ENCODE results near the gene CENPH.
A peak's percentile ranks its signal among the peaks of the same experiment; 100 is the strongest.
"Not testable (repeated sequence)": the region's sequence is repeated elsewhere in the genome, so short reads cannot be mapped to it uniquely, and the experiment has no call there.

CENPH gene

DNA sequence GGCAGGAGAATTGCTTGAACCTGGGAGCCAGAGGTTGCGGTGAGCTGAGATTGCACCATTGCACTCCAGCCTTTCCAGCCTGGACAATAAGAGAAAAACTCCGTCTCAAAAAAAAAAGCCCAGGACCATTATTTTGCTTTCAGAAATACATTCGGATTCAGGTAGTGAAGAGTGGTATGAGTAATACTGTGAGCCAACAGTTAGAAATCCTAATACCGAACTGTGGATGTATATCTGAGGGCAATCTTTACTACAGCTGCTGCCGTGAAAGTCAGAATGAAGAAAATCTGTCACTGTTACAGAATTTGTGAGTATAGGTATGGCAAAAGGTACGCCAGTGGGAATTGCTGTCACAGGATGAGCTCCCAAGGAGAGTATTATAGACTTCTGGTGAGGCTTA is 41.9 kb downstream of the CENPH start:
- DNase-seq (ENCODE audit: low read depth in 1 of 2, low spot score in 1 of 2), result no peak
- TF ChIP-seq, protein P1, sequence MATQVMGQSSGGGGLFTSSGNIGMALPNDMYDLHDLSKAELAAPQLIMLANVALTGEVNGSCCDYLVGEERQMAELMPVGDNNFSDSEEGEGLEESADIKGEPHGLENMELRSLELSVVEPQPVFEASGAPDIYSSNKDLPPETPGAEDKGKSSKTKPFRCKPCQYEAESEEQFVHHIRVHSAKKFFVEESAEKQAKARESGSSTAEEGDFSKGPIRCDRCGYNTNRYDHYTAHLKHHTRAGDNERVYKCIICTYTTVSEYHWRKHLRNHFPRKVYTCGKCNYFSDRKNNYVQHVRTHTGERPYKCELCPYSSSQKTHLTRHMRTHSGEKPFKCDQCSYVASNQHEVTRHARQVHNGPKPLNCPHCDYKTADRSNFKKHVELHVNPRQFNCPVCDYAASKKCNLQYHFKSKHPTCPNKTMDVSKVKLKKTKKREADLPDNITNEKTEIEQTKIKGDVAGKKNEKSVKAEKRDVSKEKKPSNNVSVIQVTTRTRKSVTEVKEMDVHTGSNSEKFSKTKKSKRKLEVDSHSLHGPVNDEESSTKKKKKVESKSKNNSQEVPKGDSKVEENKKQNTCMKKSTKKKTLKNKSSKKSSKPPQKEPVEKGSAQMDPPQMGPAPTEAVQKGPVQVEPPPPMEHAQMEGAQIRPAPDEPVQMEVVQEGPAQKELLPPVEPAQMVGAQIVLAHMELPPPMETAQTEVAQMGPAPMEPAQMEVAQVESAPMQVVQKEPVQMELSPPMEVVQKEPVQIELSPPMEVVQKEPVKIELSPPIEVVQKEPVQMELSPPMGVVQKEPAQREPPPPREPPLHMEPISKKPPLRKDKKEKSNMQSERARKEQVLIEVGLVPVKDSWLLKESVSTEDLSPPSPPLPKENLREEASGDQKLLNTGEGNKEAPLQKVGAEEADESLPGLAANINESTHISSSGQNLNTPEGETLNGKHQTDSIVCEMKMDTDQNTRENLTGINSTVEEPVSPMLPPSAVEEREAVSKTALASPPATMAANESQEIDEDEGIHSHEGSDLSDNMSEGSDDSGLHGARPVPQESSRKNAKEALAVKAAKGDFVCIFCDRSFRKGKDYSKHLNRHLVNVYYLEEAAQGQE (IDR thresholded peaks at IDR 0.05; ENCODE audit: insufficient replicate concordance, low read depth), result no peak
- no peak for TF ChIP-seq GABPA (IDR thresholded peaks at IDR 0.05; ENCODE audit: low read depth)
- TF ChIP-seq POLR2AphosphoS5 (IDR thresholded peaks at IDR 0.05; ENCODE audit: low read depth), result no peak
- TF ChIP-seq SPI1 (IDR thresholded peaks at IDR 0.05; ENCODE audit: borderline replicate concordance, low read depth), result no peak
- TF ChIP-seq, protein P2, sequence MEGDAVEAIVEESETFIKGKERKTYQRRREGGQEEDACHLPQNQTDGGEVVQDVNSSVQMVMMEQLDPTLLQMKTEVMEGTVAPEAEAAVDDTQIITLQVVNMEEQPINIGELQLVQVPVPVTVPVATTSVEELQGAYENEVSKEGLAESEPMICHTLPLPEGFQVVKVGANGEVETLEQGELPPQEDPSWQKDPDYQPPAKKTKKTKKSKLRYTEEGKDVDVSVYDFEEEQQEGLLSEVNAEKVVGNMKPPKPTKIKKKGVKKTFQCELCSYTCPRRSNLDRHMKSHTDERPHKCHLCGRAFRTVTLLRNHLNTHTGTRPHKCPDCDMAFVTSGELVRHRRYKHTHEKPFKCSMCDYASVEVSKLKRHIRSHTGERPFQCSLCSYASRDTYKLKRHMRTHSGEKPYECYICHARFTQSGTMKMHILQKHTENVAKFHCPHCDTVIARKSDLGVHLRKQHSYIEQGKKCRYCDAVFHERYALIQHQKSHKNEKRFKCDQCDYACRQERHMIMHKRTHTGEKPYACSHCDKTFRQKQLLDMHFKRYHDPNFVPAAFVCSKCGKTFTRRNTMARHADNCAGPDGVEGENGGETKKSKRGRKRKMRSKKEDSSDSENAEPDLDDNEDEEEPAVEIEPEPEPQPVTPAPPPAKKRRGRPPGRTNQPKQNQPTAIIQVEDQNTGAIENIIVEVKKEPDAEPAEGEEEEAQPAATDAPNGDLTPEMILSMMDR (IDR thresholded peaks at IDR 0.05; ENCODE audit: insufficient read depth, low read length), result no peak
- no peak overlapping the region for H3K27ac ChIP-seq (replicated peaks)
- H3K27me3 ChIP-seq (ENCODE audit: insufficient read depth, poor library complexity, severe bottlenecking), result no peaks in the 10 kb centered on the region
- no peak overlapping the region for H3K4me3 ChIP-seq (replicated peaks; ENCODE audit: insufficient read depth, low read length)

DNA sequence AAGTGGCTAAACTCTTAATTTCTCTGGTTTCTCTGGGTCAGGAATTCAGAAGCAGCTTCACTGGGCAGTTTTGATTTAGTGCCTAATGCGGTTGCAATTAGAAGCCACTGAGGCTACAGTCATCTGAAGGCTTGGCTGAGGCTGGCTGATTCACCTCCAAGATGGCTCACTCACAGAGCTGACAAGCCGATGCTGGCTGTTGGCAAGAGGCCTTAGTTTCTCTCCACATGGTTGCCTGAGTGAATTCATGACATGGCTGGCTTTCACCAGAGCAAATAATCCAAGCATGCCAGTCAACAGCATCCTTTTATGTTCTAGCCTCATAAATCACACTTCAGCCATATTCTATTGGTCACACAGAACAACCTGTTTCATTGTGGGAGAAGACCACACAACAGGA is 42.5 kb downstream of the CENPH start:
- no peak for TF ChIP-seq POLR2AphosphoS5 (IDR thresholded peaks at IDR 0.05; ENCODE audit: low read depth)
- TF ChIP-seq GABPA (IDR thresholded peaks at IDR 0.05; ENCODE audit: low read depth), result no peak
- TF ChIP-seq, protein P1 (IDR thresholded peaks at IDR 0.05; ENCODE audit: insufficient replicate concordance, low read depth), result no peak
- no peak for TF ChIP-seq SPI1 (IDR thresholded peaks at IDR 0.05; ENCODE audit: borderline replicate concordance, low read depth)
- TF ChIP-seq, protein P2 (IDR thresholded peaks at IDR 0.05; ENCODE audit: insufficient read depth, low read length), result no peak
- no peak overlapping the region for H3K27ac ChIP-seq (replicated peaks)
- no peak for DNase-seq (ENCODE audit: low read depth in 1 of 2, low spot score in 1 of 2)
- H3K4me3 ChIP-seq (replicated peaks; ENCODE audit: insufficient read depth, low read length), result no peak overlapping the region
- H3K27me3 ChIP-seq (ENCODE audit: insufficient read depth, poor library complexity, severe bottlenecking), result no peaks in the 10 kb centered on the region

DNA sequence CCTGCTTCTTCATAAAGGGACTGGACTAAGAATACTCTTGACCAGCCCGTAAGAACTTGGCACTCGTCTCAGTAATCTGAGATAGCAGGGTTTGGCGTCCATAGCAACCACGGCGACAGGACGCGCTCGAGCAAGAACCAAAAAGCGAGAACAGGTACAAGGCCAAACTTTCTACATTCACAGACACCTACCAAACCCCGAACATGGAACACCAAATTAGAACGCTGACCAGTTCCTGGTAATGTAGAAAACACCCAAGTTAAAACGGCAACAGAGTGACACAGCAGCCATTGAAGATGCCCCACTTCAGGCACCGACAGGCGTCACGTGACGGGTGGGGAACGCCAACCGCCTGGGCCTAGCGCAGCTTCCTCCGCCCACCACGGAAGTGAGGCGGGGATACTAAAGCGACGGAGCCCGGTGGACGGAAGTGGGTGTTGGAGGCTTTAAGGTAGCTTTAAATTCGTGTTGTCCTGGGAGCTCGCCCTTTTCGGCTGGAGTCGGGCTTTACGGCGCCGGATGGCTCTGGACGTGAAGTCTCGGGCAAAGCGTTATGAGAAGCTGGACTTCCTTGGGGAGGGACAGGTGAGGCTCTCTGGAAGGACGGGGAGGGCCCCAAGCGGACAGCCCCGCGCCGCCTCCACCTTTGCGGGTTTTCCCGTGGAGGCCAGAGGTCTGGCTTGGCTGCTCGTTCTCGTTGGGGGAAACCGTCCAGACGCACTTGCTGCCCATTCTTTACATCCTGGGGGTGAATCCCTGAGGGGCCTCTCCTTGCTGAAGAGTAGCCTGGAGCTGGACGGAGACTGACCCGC is 45.3 kb downstream of the CENPH start, which contains the start of gene CDK7:
CDK7 (plus strand) TSS at position 430 of the 812 bp plus-strand sequence; CDS start at position 520, 90 bp downstream.
- TF ChIP-seq, protein P2 (IDR thresholded peaks at IDR 0.05; ENCODE audit: insufficient read depth, low read length), result no peak
- TF ChIP-seq SPI1 (IDR thresholded peaks at IDR 0.05; ENCODE audit: borderline replicate concordance, low read depth) (peak; percentile 73; the same call in 1 of the 2 replicates), GABPA (IDR thresholded peaks at IDR 0.05; ENCODE audit: low read depth) (peak; percentile 82), POLR2AphosphoS5 (IDR thresholded peaks at IDR 0.05; ENCODE audit: low read depth) (peak; percentile 41; the same call in 1 of the 2 replicates)
- TF ChIP-seq, protein P1 (IDR thresholded peaks at IDR 0.05; ENCODE audit: insufficient replicate concordance, low read depth), result no peak
- Histone ChIP-seq H3K4me3 (replicated peaks; ENCODE audit: insufficient read depth, low read length) (peak within 1 kb of the TSS; percentile 80), H3K27ac (replicated peaks) (peak within 1 kb of the TSS; percentile 70), H3K27me3 (ENCODE audit: insufficient read depth, poor library complexity, severe bottlenecking) (no peaks in the 10 kb centered on the region)
- peak; percentile 75 to 83 for DNase-seq (ENCODE audit: low read depth in 1 of 2, low spot score in 1 of 2)

DNA sequence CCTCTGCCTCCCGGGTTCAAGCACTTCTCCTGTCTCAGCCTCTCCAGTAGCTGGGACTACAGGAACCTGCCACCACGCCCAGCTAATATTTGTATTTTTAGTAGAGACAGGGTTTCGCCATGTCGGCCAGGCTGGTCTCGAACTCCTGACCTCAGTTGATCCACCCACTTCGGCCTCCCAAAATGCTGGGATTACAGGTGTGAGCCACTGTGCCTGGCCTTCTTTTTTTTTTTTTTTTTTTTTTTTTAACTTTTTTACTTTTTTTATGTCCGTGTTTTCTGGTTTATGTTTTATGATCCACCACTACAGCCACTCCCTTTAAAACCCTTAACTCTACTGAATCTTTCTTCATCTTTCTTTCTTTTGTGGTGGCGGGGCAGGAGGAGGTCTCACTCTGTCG is 47.4 kb downstream of the CENPH start:
- H3K4me3 ChIP-seq (replicated peaks; ENCODE audit: insufficient read depth, low read length); H3K27me3 ChIP-seq (ENCODE audit: insufficient read depth, poor library complexity, severe bottlenecking); DNase-seq (ENCODE audit: low read depth in 1 of 2, low spot score in 1 of 2); H3K27ac ChIP-seq (replicated peaks): not testable (repeated sequence)
